ENCODE measurements around the gene TNIK.

DNA sequence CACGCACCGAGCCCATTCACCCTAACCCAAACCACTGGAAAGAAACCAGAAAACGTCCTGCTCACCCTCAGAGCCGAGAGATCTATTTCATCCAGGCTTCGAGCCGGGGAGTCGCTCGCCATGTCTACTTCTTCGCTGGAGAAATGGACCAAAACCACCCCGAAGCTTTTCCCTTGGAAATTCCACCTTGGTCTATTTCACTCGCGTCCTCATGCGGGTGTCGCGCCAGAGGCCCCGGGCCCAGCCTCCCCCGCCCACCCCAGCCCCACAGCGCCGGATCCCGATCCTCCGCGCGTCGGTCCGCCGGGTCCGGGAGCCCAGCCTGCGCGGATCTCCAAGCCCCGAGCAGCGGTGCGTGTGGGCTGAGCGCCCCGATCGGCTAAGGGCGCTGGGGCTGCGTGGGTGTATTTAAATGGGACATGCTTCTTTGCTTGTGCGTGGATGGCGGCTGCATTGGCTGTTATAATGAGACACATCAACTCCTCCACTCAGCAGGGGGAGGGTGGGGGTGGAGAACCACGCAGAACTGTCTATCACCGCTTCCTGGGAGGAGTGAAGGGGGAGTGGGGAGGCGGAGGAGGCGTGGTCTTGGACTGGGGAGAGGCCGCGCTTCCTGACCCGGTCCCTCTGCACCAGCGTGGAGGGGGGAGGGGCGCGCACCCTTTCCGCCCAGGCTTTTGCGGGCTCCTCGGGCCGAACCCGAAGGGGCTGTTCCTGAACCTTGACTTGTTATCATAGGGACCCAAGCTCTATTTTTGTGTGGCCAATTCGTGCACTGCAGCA lies at the start of gene TNIK:
- TF ChIP-seq, protein P1, sequence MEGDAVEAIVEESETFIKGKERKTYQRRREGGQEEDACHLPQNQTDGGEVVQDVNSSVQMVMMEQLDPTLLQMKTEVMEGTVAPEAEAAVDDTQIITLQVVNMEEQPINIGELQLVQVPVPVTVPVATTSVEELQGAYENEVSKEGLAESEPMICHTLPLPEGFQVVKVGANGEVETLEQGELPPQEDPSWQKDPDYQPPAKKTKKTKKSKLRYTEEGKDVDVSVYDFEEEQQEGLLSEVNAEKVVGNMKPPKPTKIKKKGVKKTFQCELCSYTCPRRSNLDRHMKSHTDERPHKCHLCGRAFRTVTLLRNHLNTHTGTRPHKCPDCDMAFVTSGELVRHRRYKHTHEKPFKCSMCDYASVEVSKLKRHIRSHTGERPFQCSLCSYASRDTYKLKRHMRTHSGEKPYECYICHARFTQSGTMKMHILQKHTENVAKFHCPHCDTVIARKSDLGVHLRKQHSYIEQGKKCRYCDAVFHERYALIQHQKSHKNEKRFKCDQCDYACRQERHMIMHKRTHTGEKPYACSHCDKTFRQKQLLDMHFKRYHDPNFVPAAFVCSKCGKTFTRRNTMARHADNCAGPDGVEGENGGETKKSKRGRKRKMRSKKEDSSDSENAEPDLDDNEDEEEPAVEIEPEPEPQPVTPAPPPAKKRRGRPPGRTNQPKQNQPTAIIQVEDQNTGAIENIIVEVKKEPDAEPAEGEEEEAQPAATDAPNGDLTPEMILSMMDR (IDR thresholded peaks at IDR 0.05; ENCODE audit: low read depth, low read length, missing input control): no peak
- TF ChIP-seq TAF1 (conservative IDR thresholded peaks at IDR 0.05): no peak
- TF ChIP-seq JUND (IDR thresholded peaks at IDR 0.05): no peak
- peak; percentile 44 for TF ChIP-seq YY1 (IDR thresholded peaks at IDR 0.05)
- TF ChIP-seq, protein P2, sequence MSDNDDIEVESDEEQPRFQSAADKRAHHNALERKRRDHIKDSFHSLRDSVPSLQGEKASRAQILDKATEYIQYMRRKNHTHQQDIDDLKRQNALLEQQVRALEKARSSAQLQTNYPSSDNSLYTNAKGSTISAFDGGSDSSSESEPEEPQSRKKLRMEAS (IDR thresholded peaks at IDR 0.05): peak; percentile 63
- peak; percentile 26 to 47 for TF ChIP-seq RAD21 (IDR thresholded peaks at IDR 0.05)
- TF ChIP-seq HNF4G (IDR thresholded peaks at IDR 0.05): no peak
- TF ChIP-seq, protein P3, sequence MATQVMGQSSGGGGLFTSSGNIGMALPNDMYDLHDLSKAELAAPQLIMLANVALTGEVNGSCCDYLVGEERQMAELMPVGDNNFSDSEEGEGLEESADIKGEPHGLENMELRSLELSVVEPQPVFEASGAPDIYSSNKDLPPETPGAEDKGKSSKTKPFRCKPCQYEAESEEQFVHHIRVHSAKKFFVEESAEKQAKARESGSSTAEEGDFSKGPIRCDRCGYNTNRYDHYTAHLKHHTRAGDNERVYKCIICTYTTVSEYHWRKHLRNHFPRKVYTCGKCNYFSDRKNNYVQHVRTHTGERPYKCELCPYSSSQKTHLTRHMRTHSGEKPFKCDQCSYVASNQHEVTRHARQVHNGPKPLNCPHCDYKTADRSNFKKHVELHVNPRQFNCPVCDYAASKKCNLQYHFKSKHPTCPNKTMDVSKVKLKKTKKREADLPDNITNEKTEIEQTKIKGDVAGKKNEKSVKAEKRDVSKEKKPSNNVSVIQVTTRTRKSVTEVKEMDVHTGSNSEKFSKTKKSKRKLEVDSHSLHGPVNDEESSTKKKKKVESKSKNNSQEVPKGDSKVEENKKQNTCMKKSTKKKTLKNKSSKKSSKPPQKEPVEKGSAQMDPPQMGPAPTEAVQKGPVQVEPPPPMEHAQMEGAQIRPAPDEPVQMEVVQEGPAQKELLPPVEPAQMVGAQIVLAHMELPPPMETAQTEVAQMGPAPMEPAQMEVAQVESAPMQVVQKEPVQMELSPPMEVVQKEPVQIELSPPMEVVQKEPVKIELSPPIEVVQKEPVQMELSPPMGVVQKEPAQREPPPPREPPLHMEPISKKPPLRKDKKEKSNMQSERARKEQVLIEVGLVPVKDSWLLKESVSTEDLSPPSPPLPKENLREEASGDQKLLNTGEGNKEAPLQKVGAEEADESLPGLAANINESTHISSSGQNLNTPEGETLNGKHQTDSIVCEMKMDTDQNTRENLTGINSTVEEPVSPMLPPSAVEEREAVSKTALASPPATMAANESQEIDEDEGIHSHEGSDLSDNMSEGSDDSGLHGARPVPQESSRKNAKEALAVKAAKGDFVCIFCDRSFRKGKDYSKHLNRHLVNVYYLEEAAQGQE (IDR thresholded peaks at IDR 0.05): peak; percentile 66
- peak; percentile 80 to 94 for TF ChIP-seq EGR1 (IDR thresholded peaks at IDR 0.05; ENCODE audit: low read depth in 2 of 2)
- TF ChIP-seq FOXA1 (IDR thresholded peaks at IDR 0.05): no peak
- TF ChIP-seq, protein P4, sequence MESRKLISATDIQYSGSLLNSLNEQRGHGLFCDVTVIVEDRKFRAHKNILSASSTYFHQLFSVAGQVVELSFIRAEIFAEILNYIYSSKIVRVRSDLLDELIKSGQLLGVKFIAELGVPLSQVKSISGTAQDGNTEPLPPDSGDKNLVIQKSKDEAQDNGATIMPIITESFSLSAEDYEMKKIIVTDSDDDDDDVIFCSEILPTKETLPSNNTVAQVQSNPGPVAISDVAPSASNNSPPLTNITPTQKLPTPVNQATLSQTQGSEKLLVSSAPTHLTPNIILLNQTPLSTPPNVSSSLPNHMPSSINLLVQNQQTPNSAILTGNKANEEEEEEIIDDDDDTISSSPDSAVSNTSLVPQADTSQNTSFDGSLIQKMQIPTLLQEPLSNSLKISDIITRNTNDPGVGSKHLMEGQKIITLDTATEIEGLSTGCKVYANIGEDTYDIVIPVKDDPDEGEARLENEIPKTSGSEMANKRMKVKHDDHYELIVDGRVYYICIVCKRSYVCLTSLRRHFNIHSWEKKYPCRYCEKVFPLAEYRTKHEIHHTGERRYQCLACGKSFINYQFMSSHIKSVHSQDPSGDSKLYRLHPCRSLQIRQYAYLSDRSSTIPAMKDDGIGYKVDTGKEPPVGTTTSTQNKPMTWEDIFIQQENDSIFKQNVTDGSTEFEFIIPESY (IDR thresholded peaks at IDR 0.05): no peak
- peak; percentile 44 for TF ChIP-seq SP1 (IDR thresholded peaks at IDR 0.05)
- TF ChIP-seq, protein P5, sequence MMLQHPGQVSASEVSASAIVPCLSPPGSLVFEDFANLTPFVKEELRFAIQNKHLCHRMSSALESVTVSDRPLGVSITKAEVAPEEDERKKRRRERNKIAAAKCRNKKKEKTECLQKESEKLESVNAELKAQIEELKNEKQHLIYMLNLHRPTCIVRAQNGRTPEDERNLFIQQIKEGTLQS (IDR thresholded peaks at IDR 0.05): no peak
- TF ChIP-seq GABPA (IDR thresholded peaks at IDR 0.05 in 1 of 2, conservative IDR thresholded peaks at IDR 0.05 in 1 of 2): peak in 1 of 2 donors; percentile 59
